GM12878 (cell line): ENCODE measurements around the gene UNCX. TPM values are rescaled to one million over a fixed set of nuclear protein-coding genes. Genes with fewer than 3 reads are reported as not detected.

ENCODE experiments used
- ATAC-seq: fragments of 200-7000 bp; cut with Tn5 transposase; 3 replicates; pipeline ENCODE4 v1.9.1; 2020; ENCODE audit warnings: mild to moderate bottlenecking, moderate library complexity
- BruUV-seq: library from RNA; stranded (reverse); fragments of 400-500 nt; replicated peaks from 2 replicates; lab custom pipeline; 2021; lab: Mats Ljungman, UMichigan
- CTCF ChIA-PET: fragments of 300-600 bp; sonication (Branson Sonifier 250); formaldehyde crosslinking; extraction: SDS; loops from one replicate; lab custom pipeline; 2021; ENCODE audit warnings: inconsistent platforms; lab: Yijun Ruan, JAX
- POLR2A ChIA-PET: fragments of 350-600 bp; formaldehyde crosslinking; extraction: SDS; loops from one replicate; lab custom pipeline; 2021; ENCODE audit warnings: inconsistent platforms; lab: Charles Lee
- RAD21 ChIA-PET: fragments of 300-600 bp; sonication (Branson Sonifier 250); formaldehyde crosslinking; loops from one replicate; lab custom pipeline; 2023; ENCODE audit warnings: antibody characterized with exemption; ENCODE audit not compliant: unreplicated experiment; lab: Charles Lee
- SMC1A ChIA-PET: fragments of 300-600 bp; sonication (Branson Sonifier 250); formaldehyde crosslinking; loops from one replicate; lab custom pipeline; 2023; ENCODE audit not compliant: unreplicated experiment, uncharacterized antibody; lab: Charles Lee
- DNase-seq: peaks from one replicate; pipeline ENCODE4 v3.0.0-alpha.2; 2011; ENCODE audit warnings: low read depth, low spot score
- FAIRE-seq: peaks from 3 replicates; lab custom pipeline; 2011; peaks lifted over from hg19 to GRCh38; lab: Jason Lieb, UNC
- H2AFZ ChIP-seq: 2 replicates; pipeline ENCODE4 v1.6.0; 2011; ENCODE audit warnings: low read depth, low read length, control low read depth; ENCODE audit not compliant: control insufficient read depth
- H3K27ac ChIP-seq: 2 replicates; pipeline ENCODE4 v1.5.1; 2011; ENCODE audit warnings: control low read depth; ENCODE audit not compliant: control insufficient read depth, insufficient read depth
- H3K27me3 ChIP-seq, 2 experiments: replicated peaks in 1 of 2; 2 replicates each; pipeline versions ENCODE4 v1.6.0 to v1.6.1; 2011; ENCODE audit warnings: low read length in 1 of 2; ENCODE audit not compliant: control insufficient read depth in 2 of 2, insufficient read depth in 2 of 2
- H3K36me3 ChIP-seq, 2 experiments: 2 replicates each; pipeline ENCODE4 v1.5.1; 2011; ENCODE audit warnings: low read length in 1 of 2; ENCODE audit not compliant: control insufficient read depth in 2 of 2, insufficient read depth in 2 of 2
- H3K4me1 ChIP-seq: 2 replicates; pipeline ENCODE4 v1.6.1; 2011; ENCODE audit warnings: mild to moderate bottlenecking, low read length, moderate library complexity, mixed read lengths; ENCODE audit not compliant: control insufficient read depth, insufficient read depth
- H3K4me2 ChIP-seq: 2 replicates; pipeline ENCODE4 v1.6.0; 2011; ENCODE audit warnings: control low read depth; ENCODE audit not compliant: control insufficient read depth, insufficient read depth
- H3K4me3 ChIP-seq: fragments of 200-600 bp; sonication (generic); 2 replicates; pipeline ENCODE4 v1.5.1; 2016
- H3K79me2 ChIP-seq: 2 replicates; pipeline ENCODE4 v1.6.0; 2011; ENCODE audit warnings: low read length; ENCODE audit not compliant: control insufficient read depth, insufficient read depth
- H3K9ac ChIP-seq: 2 replicates; pipeline ENCODE4 v1.8.0; 2011; ENCODE audit warnings: low read length, control low read depth, mixed read lengths; ENCODE audit not compliant: control insufficient read depth, insufficient read depth
- H3K9me3 ChIP-seq: replicated peaks from 3 replicates; pipeline ENCODE4 v1.5.1; 2011; ENCODE audit warnings: mild to moderate bottlenecking, low read length; ENCODE audit not compliant: control insufficient read depth, insufficient read depth
- H4K20me1 ChIP-seq: 2 replicates; pipeline ENCODE4 v1.6.0; 2011; ENCODE audit not compliant: control insufficient read depth, insufficient read depth
- BACH1 ChIP-seq: fragments of 450-650 bp; IDR thresholded peaks from 2 replicates; pipeline ENCODE4 v1.6.1; 2017; ENCODE audit warnings: mild to moderate bottlenecking, borderline replicate concordance
- DPF2 ChIP-seq: fragments of 450-650 bp; IDR thresholded peaks from 2 replicates; pipeline ENCODE4 v1.6.1; 2017; ENCODE audit warnings: mild to moderate bottlenecking
- ETV6 ChIP-seq, 2 experiments: fragments of 450-650 bp in 1 of 2; IDR thresholded peaks in 1 of 2; conservative IDR thresholded peaks in 1 of 2; 2 replicates each; pipeline ENCODE4 v1.6.1; 2014; ENCODE audit warnings: antibody characterized with exemption in 1 of 2, borderline replicate concordance in 1 of 2, low read depth in 1 of 2, mild to moderate bottlenecking in 1 of 2, moderate library complexity in 1 of 2
- FOXM1 ChIP-seq: IDR thresholded peaks from 2 replicates; pipeline ENCODE4 v1.6.1; 2012; ENCODE audit warnings: low read depth, mild to moderate bottlenecking, inconsistent platforms, low read length, moderate library complexity
- HDAC2 ChIP-seq: fragments of 200-600 bp; sonication (generic); IDR thresholded peaks from 2 replicates; pipeline ENCODE4 v1.6.1; 2017
- IRF5 ChIP-seq: fragments of 450-650 bp; IDR thresholded peaks from 2 replicates; pipeline ENCODE4 v1.6.1; 2017; ENCODE audit warnings: borderline replicate concordance
- MLLT1 ChIP-seq: fragments of 450-650 bp; IDR thresholded peaks from 2 replicates; pipeline ENCODE4 v1.6.1; 2016; ENCODE audit warnings: mild to moderate bottlenecking
- MTA3 ChIP-seq: IDR thresholded peaks from 2 replicates; pipeline ENCODE4 v1.6.1; 2012; ENCODE audit warnings: low read length, inconsistent platforms, borderline replicate concordance
- MYC ChIP-seq: IDR thresholded peaks from 2 replicates; pipeline ENCODE4 v1.6.1; 2011; ENCODE audit warnings: mild to moderate bottlenecking, low read length, moderate library complexity, inconsistent platforms; ENCODE audit not compliant: insufficient read depth, insufficient replicate concordance, insufficient read length, severe bottlenecking
- NR2C1 ChIP-seq: fragments of 450-650 bp; IDR thresholded peaks from 2 replicates; pipeline ENCODE4 v1.6.1; 2017; ENCODE audit warnings: antibody characterized with exemption, mild to moderate bottlenecking, moderate library complexity
- SUPT20H ChIP-seq: IDR thresholded peaks from 2 replicates; pipeline ENCODE4 v1.6.1; 2011; ENCODE audit warnings: low read depth, mild to moderate bottlenecking, low read length, moderate library complexity, borderline replicate concordance; ENCODE audit not compliant: control insufficient read depth
- TCF12 ChIP-seq: IDR thresholded peaks from 2 replicates; pipeline ENCODE4 v1.6.1; 2011; ENCODE audit warnings: low read depth, mild to moderate bottlenecking, low read length
- TCF3 ChIP-seq: IDR thresholded peaks from 2 replicates; pipeline ENCODE4 v1.6.1; 2012; ENCODE audit warnings: low read depth, mild to moderate bottlenecking, low read length, borderline replicate concordance; ENCODE audit not compliant: insufficient read depth
- ZBED1 ChIP-seq: IDR thresholded peaks from 2 replicates; pipeline ENCODE4 v1.6.1; 2016; ENCODE audit warnings: borderline replicate concordance
- ZBTB40 ChIP-seq: fragments of 450-650 bp; IDR thresholded peaks from 2 replicates; pipeline ENCODE4 v1.6.1; 2016; ENCODE audit warnings: mild to moderate bottlenecking, moderate library complexity, borderline replicate concordance
- ZZZ3 ChIP-seq: IDR thresholded peaks from 2 replicates; pipeline ENCODE4 v1.6.1; 2011; ENCODE audit warnings: low read depth; ENCODE audit not compliant: control insufficient read depth, insufficient read length
- WGBS: methylation state at CpG from one replicate; pipeline ENCODE4 v1.1.6; 2016; ENCODE audit warnings: low lambda C conversion rate; ENCODE audit not compliant: insufficient replicate concordance, insufficient coverage; ENCODE audit errors: missing lambda C conversion rate; 5-methylcytosine and 5-hydroxymethylcytosine counted together
- in situ Hi-C: fragments of 300-500 bp; cut with MboI; formaldehyde crosslinking; loops from 9 replicates; pipeline ENCODE4 v1.14.3; 2018; ENCODE audit warnings: mixed read lengths
- intact Hi-C: fragments of 100-400 bp; cut with micrococcal nuclease; formaldehyde crosslinking; loops from one replicate; pipeline ENCODE4 v1.14.2; 2022; ENCODE audit not compliant: unreplicated experiment
- polyA plus RNA-seq, 11 experiments: library from polyadenylated mRNA; depleted of rRNA in 4 of 11; unstranded in 6 of 11; stranded (reverse) in 5 of 11; fragments of >200 nt; fragmentation: Nextera tagmentation in 4 of 11; fragmentation: Illumina TruSeq in 1 of 11; extraction: Ambion mirVana in 4 of 11; extraction: Trizol in 1 of 11; gene quantifications; 1 replicate in 1 of 11; 2 replicates in 10 of 11; pipeline versions ENCODE4 v1.2.1 to v1.2.3, GENCODE V29; 2011 to 2016; ENCODE audit warnings: inconsistent platforms in 2 of 11, missing spikeins in 2 of 11, low read depth in 1 of 11
- total RNA-seq, 4 experiments: library from RNA; depleted of rRNA in 3 of 4; stranded (reverse); fragments of >200 nt in 3 of 4; fragmentation: Illumina TruSeq in 1 of 4; extraction: Trizol in 1 of 4; gene quantifications; 2 replicates each; pipeline versions ENCODE4 v1.2.1 to v1.2.3, GENCODE V29; 2013 to 2021

Gene UNCX
- total and polyA plus RNA-seq, 10 of the 15 experiments (the other 5 are each of a cell fraction or from before 2014, with no cell fraction given), result not detected

GRCh38 chr7:1281068-1281467 lies 48.4 kb downstream of the UNCX start:
- in situ Hi-C loops, result no loop called here
- no peak overlapping the region for H3K4me2 ChIP-seq
- no peaks in the 10 kb centered on the region for H3K36me3 ChIP-seq
- ChIA-PET POLR2A (no interaction called here), CTCF (no interaction called here), SMC1A (no interaction called here), RAD21 (no interaction called here)
- H3K4me3 ChIP-seq, result no peak overlapping the region
- ATAC-seq (no peak), DNase-seq (no peak), FAIRE-seq (no peak)
- H3K79me2 ChIP-seq, result no peaks in the 10 kb centered on the region
- H4K20me1 ChIP-seq, result no peaks in the 10 kb centered on the region
- H3K27ac ChIP-seq, result no peak overlapping the region
- TF ChIP-seq BACH1, result no peak
- TF ChIP-seq IRF5, result no peak
- TF ChIP-seq TCF3, result no peak
- TF ChIP-seq TCF12, result no peak
- TF ChIP-seq FOXM1, result no peak
- no peak for TF ChIP-seq ZZZ3
- TF ChIP-seq MTA3, result no peak
- TF ChIP-seq DPF2, result no peak
- TF ChIP-seq ZBTB40, result no peak
- TF ChIP-seq HDAC2, result no peak
- TF ChIP-seq MLLT1, result no peak
- TF ChIP-seq ZBED1, result no peak
- TF ChIP-seq ETV6 (conservative IDR thresholded peaks at IDR 0.05 in 1 of 2, IDR thresholded peaks at IDR 0.05 in 1 of 2; ENCODE audit: borderline replicate concordance in 1 of 2, low read depth in 1 of 2), result no peak
- no peak for TF ChIP-seq MYC
- TF ChIP-seq NR2C1, result no peak
- no peak for TF ChIP-seq SUPT20H
- no peaks in the 10 kb centered on the region for H3K4me1 ChIP-seq
- intact Hi-C loops, result no loop called here
- no peak overlapping the region for H2AFZ ChIP-seq
- no peak overlapping the region for H3K9ac ChIP-seq
- H3K27me3 ChIP-seq, result no peaks in the 10 kb centered on the region
- WGBS, result 52% methylated on average over 10 of the region's 13 CpGs
- no TSS peak for BruUV-seq
- H3K9me3 ChIP-seq, result no peaks in the 10 kb centered on the region; the same call in 2 of the 3 replicates
